Measurements from ENCODE around the gene PKP3.
"Not testable (repeated sequence)": the region's sequence is repeated elsewhere in the genome, so short reads cannot be mapped to it uniquely, and the experiment has no call there.

Gene PKP3

GRCh38 chr11:405323-405953 is 11.4 kb downstream of the PKP3 start:
- Histone ChIP-seq H3K4me3 (ENCODE audit: low read length) (no peak overlapping the region), H3K27ac (ENCODE audit: low read length) (no peak overlapping the region), H3K36me3 (ENCODE audit: control insufficient read depth, low read depth, low read length) (no peaks in the 10 kb centered on the region), H3K4me1 (ENCODE audit: control insufficient read depth, low read depth, low read length) (no peaks in the 10 kb centered on the region), H3K9ac (ENCODE audit: low read length) (no peak overlapping the region), H3K9me3 (ENCODE audit: control insufficient read depth, low read depth, low read length) (no peaks in the 10 kb centered on the region), H3K27me3 (ENCODE audit: control insufficient read depth, insufficient read depth, low read length) (peaks cover 5% of the 10 kb centered on the region)

- H3K27me3 ChIP-seq (ENCODE audit: control insufficient read depth, insufficient read depth, low read length) = peaks cover 5% of the 10 kb centered on the region
- H3K4me3 ChIP-seq (ENCODE audit: low read length) = peak overlapping the region; percentile 50
- no peak overlapping the region for H3K9ac ChIP-seq (ENCODE audit: low read length)
- H3K27ac ChIP-seq (ENCODE audit: low read length) = no peak overlapping the region
- H3K36me3 ChIP-seq (ENCODE audit: control insufficient read depth, low read depth, low read length) = no peaks in the 10 kb centered on the region
- no peaks in the 10 kb centered on the region for H3K4me1 ChIP-seq (ENCODE audit: control insufficient read depth, low read depth, low read length)
- H3K9me3 ChIP-seq (ENCODE audit: control insufficient read depth, low read depth, low read length) = no peaks in the 10 kb centered on the region
Observed at GRCh38 chr11:405954-406795, 12.2 kb downstream of the PKP3 start.

- Histone ChIP-seq H3K4me3 (ENCODE audit: low read length) (peak overlapping the region; percentile 50), H3K4me1 (ENCODE audit: control insufficient read depth, low read depth, low read length) (no peaks in the 10 kb centered on the region), H3K36me3 (ENCODE audit: control insufficient read depth, low read depth, low read length) (no peaks in the 10 kb centered on the region), H3K9me3 (ENCODE audit: control insufficient read depth, low read depth, low read length) (no peaks in the 10 kb centered on the region), H3K27ac (ENCODE audit: low read length) (no peak overlapping the region), H3K9ac (ENCODE audit: low read length) (no peak overlapping the region), H3K27me3 (ENCODE audit: control insufficient read depth, insufficient read depth, low read length) (peaks cover 5% of the 10 kb centered on the region)
Observed at GRCh38 chr11:406796-407650, 13.0 kb downstream of the PKP3 start.

GRCh38 chr11:407651-408123 is 13.7 kb downstream of the PKP3 start:
- H3K27ac ChIP-seq (ENCODE audit: low read length) = no peak overlapping the region
- no peaks in the 10 kb centered on the region for H3K4me1 ChIP-seq (ENCODE audit: control insufficient read depth, low read depth, low read length)
- H3K9me3 ChIP-seq (ENCODE audit: control insufficient read depth, low read depth, low read length) = no peaks in the 10 kb centered on the region
- H3K4me3 ChIP-seq (ENCODE audit: low read length) = no peak overlapping the region
- peaks cover 5% of the 10 kb centered on the region for H3K27me3 ChIP-seq (ENCODE audit: control insufficient read depth, insufficient read depth, low read length)
- H3K9ac ChIP-seq (ENCODE audit: low read length) = no peak overlapping the region
- H3K36me3 ChIP-seq (ENCODE audit: control insufficient read depth, low read depth, low read length) = no peaks in the 10 kb centered on the region

GRCh38 chr11:408154-409007 is 14.4 kb downstream of the PKP3 start:
- peaks cover 5% of the 10 kb centered on the region for H3K27me3 ChIP-seq (ENCODE audit: control insufficient read depth, insufficient read depth, low read length)
- H3K9ac ChIP-seq (ENCODE audit: low read length) = no peak overlapping the region
- no peaks in the 10 kb centered on the region for H3K9me3 ChIP-seq (ENCODE audit: control insufficient read depth, low read depth, low read length)
- no peak overlapping the region for H3K4me3 ChIP-seq (ENCODE audit: low read length)
- H3K36me3 ChIP-seq (ENCODE audit: control insufficient read depth, low read depth, low read length) = no peaks in the 10 kb centered on the region
- H3K27ac ChIP-seq (ENCODE audit: low read length) = no peak overlapping the region
- H3K4me1 ChIP-seq (ENCODE audit: control insufficient read depth, low read depth, low read length) = no peaks in the 10 kb centered on the region

GRCh38 chr11:409008-409599 is 15.1 kb downstream of the PKP3 start:
- Histone ChIP-seq H3K9ac (ENCODE audit: low read length) (no peak overlapping the region), H3K27ac (ENCODE audit: low read length) (no peak overlapping the region), H3K4me1 (ENCODE audit: control insufficient read depth, low read depth, low read length) (no peaks in the 10 kb centered on the region), H3K9me3 (ENCODE audit: control insufficient read depth, low read depth, low read length) (no peaks in the 10 kb centered on the region), H3K36me3 (ENCODE audit: control insufficient read depth, low read depth, low read length) (no peaks in the 10 kb centered on the region), H3K27me3 (ENCODE audit: control insufficient read depth, insufficient read depth, low read length) (peaks cover 5% of the 10 kb centered on the region), H3K4me3 (ENCODE audit: low read length) (no peak overlapping the region)

- Histone ChIP-seq H3K27me3 (ENCODE audit: control insufficient read depth, insufficient read depth, low read length) (peaks cover 5% of the 10 kb centered on the region), H3K9me3 (ENCODE audit: control insufficient read depth, low read depth, low read length) (no peaks in the 10 kb centered on the region), H3K36me3 (ENCODE audit: control insufficient read depth, low read depth, low read length) (no peaks in the 10 kb centered on the region), H3K4me3 (ENCODE audit: low read length) (no peak overlapping the region), H3K4me1 (ENCODE audit: control insufficient read depth, low read depth, low read length) (no peaks in the 10 kb centered on the region), H3K9ac (ENCODE audit: low read length) (no peak overlapping the region), H3K27ac (ENCODE audit: low read length) (no peak overlapping the region)
Observed at GRCh38 chr11:409600-410483, 15.8 kb downstream of the PKP3 start.

GRCh38 chr11:410711-411110 is 16.7 kb downstream of the PKP3 start:
- not testable (repeated sequence) for H3K36me3 ChIP-seq (ENCODE audit: control insufficient read depth, low read depth, low read length); H3K4me1 ChIP-seq (ENCODE audit: control insufficient read depth, low read depth, low read length); H3K9me3 ChIP-seq (ENCODE audit: control insufficient read depth, low read depth, low read length); H3K9ac ChIP-seq (ENCODE audit: low read length); H3K4me3 ChIP-seq (ENCODE audit: low read length); H3K27ac ChIP-seq (ENCODE audit: low read length); H3K27me3 ChIP-seq (ENCODE audit: control insufficient read depth, insufficient read depth, low read length)

GRCh38 chr11:411520-411919 is 17.5 kb downstream of the PKP3 start:
- H3K9ac ChIP-seq (ENCODE audit: low read length); H3K9me3 ChIP-seq (ENCODE audit: control insufficient read depth, low read depth, low read length); H3K27ac ChIP-seq (ENCODE audit: low read length); H3K4me1 ChIP-seq (ENCODE audit: control insufficient read depth, low read depth, low read length); H3K4me3 ChIP-seq (ENCODE audit: low read length); H3K36me3 ChIP-seq (ENCODE audit: control insufficient read depth, low read depth, low read length): not testable (repeated sequence)
- H3K27me3 ChIP-seq (ENCODE audit: control insufficient read depth, insufficient read depth, low read length) = peaks cover 16% of the 10 kb centered on the region

GRCh38 chr11:412641-413119 is 18.7 kb downstream of the PKP3 start:
- no peak overlapping the region for H3K4me3 ChIP-seq (ENCODE audit: low read length)
- H3K27me3 ChIP-seq (ENCODE audit: control insufficient read depth, insufficient read depth, low read length) = peaks cover 27% of the 10 kb centered on the region
- H3K27ac ChIP-seq (ENCODE audit: low read length) = no peak overlapping the region
- H3K9me3 ChIP-seq (ENCODE audit: control insufficient read depth, low read depth, low read length) = no peaks in the 10 kb centered on the region
- no peaks in the 10 kb centered on the region for H3K36me3 ChIP-seq (ENCODE audit: control insufficient read depth, low read depth, low read length)
- H3K9ac ChIP-seq (ENCODE audit: low read length) = no peak overlapping the region
- H3K4me1 ChIP-seq (ENCODE audit: control insufficient read depth, low read depth, low read length) = peaks cover 7% of the 10 kb centered on the region
